Tibial nerve (tissue), 4 donors: ENCODE results near the gene PTPN14. TPM values are rescaled to one million over a fixed set of nuclear protein-coding genes. Genes with fewer than 3 reads are reported as not detected.
A peak's percentile ranks its signal among the peaks of the same experiment; 100 is the strongest.

Source experiments
- DNase-seq, 2 donors: peaks; one replicate each; pipeline ENCODE4 v3.0.0-alpha.2; 2019; ENCODE audit warnings: low spot score in 2 of 2
- H3K27ac ChIP-seq, 4 donors: fragments of 200-600 bp; sonication (generic) in 3 of 4; one replicate each; pipeline ENCODE4 v1.5.1; 2017 to 2019; ENCODE audit warnings: mild to moderate bottlenecking in 1 of 4
- H3K27me3 ChIP-seq, 2 donors: fragments of 200-600 bp; sonication (generic) in 1 of 2; one replicate each; pipeline versions ENCODE4 v1.5.1 to v1.6.0; 2017 to 2019
- H3K36me3 ChIP-seq, 3 donors: fragments of 200-600 bp; sonication (generic); one replicate each; pipeline ENCODE4 v1.5.1; 2018 to 2019
- H3K4me1 ChIP-seq, 4 donors: fragments of 200-600 bp; sonication (generic) in 3 of 4; one replicate each; pipeline ENCODE4 v1.5.1; 2017 to 2019
- H3K4me3 ChIP-seq, 4 donors: fragments of 200-600 bp; sonication (generic) in 3 of 4; one replicate each; pipeline ENCODE4 v1.5.1; 2017 to 2019; ENCODE audit warnings: mild to moderate bottlenecking in 1 of 4, moderate library complexity in 1 of 4
- H3K9me3 ChIP-seq, 4 donors: fragments of 200-600 bp; sonication (generic) in 3 of 4; one replicate each; pipeline ENCODE4 v1.5.1; 2017 to 2019
- CTCF ChIP-seq, 5 experiments: fragments of 200-600 bp in 3 of 5; fragments of 450-650 bp in 2 of 5; sonication (generic) in 3 of 5; IDR thresholded peaks; one replicate each; pipeline ENCODE4 v1.5.1; 2016 to 2019; ENCODE audit warnings: antibody characterized with exemption in 5 of 5, mild to moderate bottlenecking in 3 of 5, moderate library complexity in 2 of 5
- EP300 ChIP-seq, 2 donors: sonication (generic); formaldehyde crosslinking; IDR thresholded peaks; one replicate each; pipeline ENCODE4 v1.6.1; 2017; ENCODE audit warnings: antibody characterized with exemption in 2 of 2, mild to moderate bottlenecking in 1 of 2
- POLR2A ChIP-seq, 2 donors: fragments of 450-650 bp; IDR thresholded peaks; one replicate each; pipeline ENCODE4 v1.6.1; 2017; ENCODE audit warnings: antibody characterized with exemption in 2 of 2, mild to moderate bottlenecking in 2 of 2, moderate library complexity in 2 of 2
- WGBS, 2 donors: methylation state at CpG; one replicate each; pipeline ENCODE4 v1.1.5; 2018; 5-methylcytosine and 5-hydroxymethylcytosine counted together
- total RNA-seq, 4 donors: library from RNA; depleted of rRNA; stranded (reverse); fragments of >200 nt; gene quantifications; one replicate each; pipeline ENCODE4 v1.1.0, GENCODE V29; 2016

The PTPN14 gene
- total RNA-seq, 4 donors from 2014 or later: 25.8 to 47.4 (median 38.2) TPM

GRCh38 chr1:214476229-214476985, 75.0 kb downstream of the PTPN14 start:
- TF ChIP-seq POLR2A (IDR thresholded peaks at IDR 0.05) (no peak), CTCF (IDR thresholded peaks at IDR 0.05) (no peak), EP300 (IDR thresholded peaks at IDR 0.05) (no peak)
- no peak for DNase-seq
- H3K9me3 ChIP-seq: no peaks in the 10 kb centered on the region
- WGBS, 2 donors: 79% methylated on average over 10 of the region's 10 CpGs
- H3K4me3 ChIP-seq: no peak overlapping the region
- H3K27ac ChIP-seq: peak overlapping the region in 2 of 4 donors; percentile 30 to 43
- H3K4me1 ChIP-seq: peaks cover 0 to 47% (median 6%) of the 10 kb centered on the region in 4 donors
- H3K27me3 ChIP-seq: no peaks in the 10 kb centered on the region
- no peaks in the 10 kb centered on the region for H3K36me3 ChIP-seq

GRCh38 chr1:214475746-214476145, 75.7 kb downstream of the PTPN14 start:
- no peak for DNase-seq
- no peaks in the 10 kb centered on the region for H3K27me3 ChIP-seq
- no peaks in the 10 kb centered on the region for H3K36me3 ChIP-seq
- no peak overlapping the region for H3K27ac ChIP-seq
- H3K4me3 ChIP-seq: no peak overlapping the region
- TF ChIP-seq POLR2A (IDR thresholded peaks at IDR 0.05) (no peak), EP300 (IDR thresholded peaks at IDR 0.05) (no peak), CTCF (IDR thresholded peaks at IDR 0.05) (no peak)
- peaks cover 0 to 47% (median 6%) of the 10 kb centered on the region in 4 donors for H3K4me1 ChIP-seq
- H3K9me3 ChIP-seq: no peaks in the 10 kb centered on the region
- WGBS, 2 donors: 92 to 94% methylated on average over 3 of the region's 3 CpGs

- no peak for TF ChIP-seq POLR2A (IDR thresholded peaks at IDR 0.05)
- no peak for TF ChIP-seq CTCF (IDR thresholded peaks at IDR 0.05)
- no peak for TF ChIP-seq EP300 (IDR thresholded peaks at IDR 0.05)
- Histone ChIP-seq H3K27ac (no peak overlapping the region), H3K4me1 (peaks cover 0 to 47% (median 6%) of the 10 kb centered on the region in 4 donors), H3K4me3 (no peak overlapping the region), H3K9me3 (no peaks in the 10 kb centered on the region), H3K36me3 (no peaks in the 10 kb centered on the region), H3K27me3 (no peaks in the 10 kb centered on the region)
- no peak for DNase-seq
- WGBS, 2 donors: 86 to 94% methylated on average over 2 of the region's 2 CpGs
Measured at GRCh38 chr1:214475331-214475730, 76.1 kb downstream of the PTPN14 start.

- no peak for DNase-seq
- Histone ChIP-seq H3K4me1 (peaks cover 0 to 47% (median 6%) of the 10 kb centered on the region in 4 donors), H3K36me3 (no peaks in the 10 kb centered on the region), H3K27me3 (no peaks in the 10 kb centered on the region), H3K9me3 (no peaks in the 10 kb centered on the region), H3K27ac (no peak overlapping the region), H3K4me3 (no peak overlapping the region)
- 84 to 90% methylated on average over 3 of the region's 3 CpGs for WGBS, 2 donors
- no peak for TF ChIP-seq CTCF (IDR thresholded peaks at IDR 0.05)
- TF ChIP-seq POLR2A (IDR thresholded peaks at IDR 0.05): no peak
- TF ChIP-seq EP300 (IDR thresholded peaks at IDR 0.05): no peak
Measured at GRCh38 chr1:214474467-214474866, 76.9 kb downstream of the PTPN14 start.

GRCh38 chr1:214473862-214474261, 77.5 kb downstream of the PTPN14 start:
- DNase-seq: no peak
- Histone ChIP-seq H3K4me1 (peaks cover 0 to 47% (median 6%) of the 10 kb centered on the region in 4 donors), H3K4me3 (no peak overlapping the region), H3K27me3 (no peaks in the 10 kb centered on the region), H3K36me3 (no peaks in the 10 kb centered on the region), H3K27ac (no peak overlapping the region), H3K9me3 (no peaks in the 10 kb centered on the region)
- TF ChIP-seq EP300 (IDR thresholded peaks at IDR 0.05): no peak
- no peak for TF ChIP-seq POLR2A (IDR thresholded peaks at IDR 0.05)
- TF ChIP-seq CTCF (IDR thresholded peaks at IDR 0.05): no peak
- WGBS, 2 donors: 91% methylated on average over 2 of the region's 2 CpGs
